Hematopoietic multipotent progenitor cell treated with erythropoietin and hydrocortisone succinate and interleukin-3 and kit ligand, for 17 days (in vitro differentiated cells): ENCODE results near the gene HGFAC.
"Not testable (repeated sequence)": the region's sequence is repeated elsewhere in the genome, so short reads cannot be mapped to it uniquely, and the experiment has no call there.

ENCODE experiments used
- DNase-seq: peaks from one replicate; pipeline ENCODE4 v3.0.0-alpha.2; 2015; ENCODE audit warnings: low spot score

Gene HGFAC

GRCh38 chr4:3442959-3443749 is 1.4 kb downstream of the HGFAC start:
- peak; percentile 64 for DNase-seq

GRCh38 chr4:3443750-3444309 is 2.1 kb downstream of the HGFAC start:
- no peak for DNase-seq

GRCh38 chr4:3444351-3445110 is 2.8 kb downstream of the HGFAC start:
- no peak for DNase-seq

DNA sequence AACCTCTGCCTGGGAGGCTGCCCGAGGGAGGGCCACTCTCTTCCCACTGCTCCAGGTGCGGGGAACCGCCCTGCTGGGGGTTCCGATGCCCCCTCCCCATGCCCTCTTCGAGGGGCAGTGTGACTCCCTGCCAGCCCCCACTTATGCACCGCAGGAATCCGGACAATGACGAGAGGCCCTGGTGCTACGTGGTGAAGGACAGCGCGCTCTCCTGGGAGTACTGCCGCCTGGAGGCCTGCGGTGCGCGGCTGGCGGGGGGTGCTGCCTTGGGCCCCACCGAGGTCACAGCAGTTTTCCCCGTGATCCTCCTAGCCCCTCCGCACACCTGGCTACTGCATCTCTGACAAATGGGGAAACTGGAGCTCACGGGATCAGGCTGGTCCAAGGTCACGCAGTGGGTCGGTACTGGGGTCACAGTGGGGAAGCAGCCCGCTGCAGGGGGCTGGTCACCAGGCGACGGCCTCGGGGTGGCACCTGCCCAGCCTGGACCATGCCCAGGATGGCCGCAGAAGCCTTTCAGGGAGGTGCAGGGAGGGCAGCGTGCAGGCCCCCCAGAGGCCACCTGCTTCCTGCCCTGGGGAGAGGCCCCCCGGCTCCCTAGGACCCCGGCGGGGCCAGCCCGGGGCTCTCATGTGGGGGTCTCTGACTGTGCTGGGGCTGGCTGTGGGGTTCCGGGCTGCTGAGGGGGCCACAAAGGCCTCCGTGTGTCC is 3.5 kb downstream of the HGFAC start:
- DNase-seq: no peak

GRCh38 chr4:3445829-3446545 is 4.2 kb downstream of the HGFAC start:
- DNase-seq: no peak

- no peak for DNase-seq
Observed at GRCh38 chr4:3446631-3447320, 5.0 kb downstream of the HGFAC start.

DNA sequence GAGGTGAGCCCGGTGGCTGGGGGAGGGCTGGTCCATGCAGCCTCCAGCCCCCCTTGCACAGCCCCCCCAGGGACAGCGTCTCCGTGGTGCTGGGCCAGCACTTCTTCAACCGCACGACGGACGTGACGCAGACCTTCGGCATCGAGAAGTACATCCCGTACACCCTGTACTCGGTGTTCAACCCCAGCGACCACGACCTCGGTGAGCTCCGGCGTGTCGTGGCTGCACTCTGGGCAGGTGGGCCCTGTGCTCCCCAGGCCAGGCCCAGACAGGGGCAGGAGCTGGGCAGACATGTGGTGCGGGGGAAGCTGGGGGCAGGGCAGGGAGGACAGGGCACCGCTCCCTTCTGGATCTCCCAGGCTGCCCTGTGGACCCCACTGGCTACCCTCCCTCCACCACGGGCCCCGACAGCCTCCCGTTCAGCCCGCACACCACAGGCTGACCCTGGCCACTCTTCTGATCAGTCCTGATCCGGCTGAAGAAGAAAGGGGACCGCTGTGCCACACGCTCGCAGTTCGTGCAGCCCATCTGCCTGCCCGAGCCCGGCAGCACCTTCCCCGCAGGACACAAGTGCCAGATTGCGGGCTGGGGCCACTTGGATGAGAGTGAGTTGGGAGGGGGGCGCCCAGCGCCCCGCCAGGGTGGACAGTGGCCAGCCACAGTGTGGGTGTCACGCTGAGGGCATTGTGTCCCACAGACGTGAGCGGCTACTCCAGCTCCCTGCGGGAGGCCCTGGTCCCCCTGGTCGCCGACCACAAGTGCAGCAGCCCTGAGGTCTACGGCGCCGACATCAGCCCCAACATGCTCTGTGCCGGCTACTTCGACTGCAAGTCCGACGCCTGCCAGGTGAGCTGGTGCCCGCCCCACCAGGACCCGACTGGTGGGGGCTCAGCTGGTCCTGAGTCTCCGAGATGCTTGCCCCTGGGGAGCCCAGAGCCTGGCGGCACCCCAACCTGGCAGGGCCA is 5.9 kb downstream of the HGFAC start:
- no peak for DNase-seq

GRCh38 chr4:3449047-3449573 is 7.3 kb downstream of the HGFAC start:
- DNase-seq: no peak

DNA sequence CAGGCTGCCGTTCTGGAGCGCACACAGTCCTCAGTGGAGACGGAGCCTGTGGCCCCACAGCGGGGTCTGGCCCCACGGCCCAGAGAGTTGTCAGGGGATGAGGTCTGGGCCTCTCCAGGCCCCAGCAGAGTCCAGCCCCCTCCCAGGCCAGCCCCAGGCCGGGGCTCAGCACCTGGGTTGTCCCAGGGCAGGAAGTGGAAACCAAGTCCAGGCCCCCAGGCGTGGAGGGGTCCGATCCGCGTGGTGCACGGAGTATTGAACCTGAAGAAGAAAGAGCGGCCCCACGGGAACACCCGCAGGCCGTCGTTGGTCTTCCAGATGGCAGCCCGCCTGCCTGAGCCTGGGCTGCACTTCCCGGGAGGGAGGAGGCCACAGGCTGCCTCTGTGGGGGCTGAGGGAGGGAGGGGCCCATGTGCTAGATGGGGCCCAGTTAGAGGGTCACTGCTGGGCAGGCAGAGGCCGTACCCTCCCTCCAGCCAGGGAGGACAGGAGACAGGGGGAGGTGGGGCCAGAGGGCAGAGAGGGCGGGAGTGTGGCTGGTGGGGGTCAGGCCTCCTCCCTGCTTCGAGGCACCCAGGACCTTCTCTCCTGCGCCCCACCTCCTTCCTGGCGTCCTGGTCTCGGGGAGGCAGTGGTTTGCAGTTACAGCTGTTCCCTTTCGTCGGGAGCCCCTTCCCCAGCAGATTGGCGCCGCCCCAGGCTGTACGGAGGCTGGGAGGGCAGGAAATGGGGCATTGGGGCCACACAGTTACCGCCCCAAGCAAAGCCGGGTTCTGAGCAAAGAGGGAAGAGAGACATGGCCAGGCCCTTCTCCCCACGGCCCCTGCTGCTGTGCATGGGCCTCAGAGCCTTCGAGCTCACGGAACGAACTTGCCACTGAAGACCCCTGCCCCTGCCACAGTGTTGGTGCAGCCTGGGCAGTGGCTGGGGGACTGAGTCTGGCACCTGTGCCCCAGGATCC is 8.1 kb downstream of the HGFAC start:
- no peak for DNase-seq

DNA sequence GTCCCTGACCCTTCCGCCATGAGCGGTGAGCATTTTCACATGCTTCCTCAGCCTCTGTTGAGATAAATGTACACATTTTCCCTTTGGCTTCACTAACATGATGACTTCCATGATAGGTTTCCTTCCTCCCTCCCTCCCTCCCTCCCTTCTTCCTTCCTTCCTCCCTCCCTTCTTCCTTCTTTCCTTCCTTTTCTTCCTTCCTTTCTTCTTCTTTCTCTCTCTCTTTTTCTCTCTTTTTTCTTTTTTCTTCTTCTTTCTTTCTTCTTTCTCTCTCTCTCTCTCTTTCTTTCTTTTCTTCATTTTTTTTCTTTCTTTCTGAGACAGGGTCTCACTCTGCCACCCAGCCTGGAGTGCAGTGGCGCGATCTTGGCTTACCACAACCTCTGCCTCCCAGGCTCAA is 8.9 kb downstream of the HGFAC start:
- DNase-seq: no peak

GRCh38 chr4:3451956-3452355 is 10.2 kb downstream of the HGFAC start:
- DNase-seq: no peak

- DNase-seq: no peak
Observed at GRCh38 chr4:3452376-3452775, 10.6 kb downstream of the HGFAC start.

DNA sequence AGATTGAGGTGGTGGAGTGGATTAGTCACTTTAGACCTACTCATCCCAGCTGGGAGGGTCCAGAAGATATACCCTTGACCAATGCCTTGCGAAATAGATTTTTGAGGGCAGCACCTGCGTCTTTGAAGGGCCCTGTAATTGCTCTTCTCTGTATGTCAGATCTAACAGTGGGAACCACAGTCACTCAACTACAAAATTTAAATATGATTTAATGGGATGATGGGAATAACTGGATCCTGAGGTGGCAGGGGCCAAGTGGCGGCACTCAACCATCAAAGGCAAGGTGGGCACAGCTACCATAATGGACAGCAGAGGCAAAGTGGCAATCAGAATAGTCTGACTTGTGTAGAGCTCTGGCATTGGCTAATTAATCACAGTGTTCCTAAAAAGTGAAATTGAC is 13.8 kb downstream of the HGFAC start:
- DNase-seq: not testable (repeated sequence)

DNA sequence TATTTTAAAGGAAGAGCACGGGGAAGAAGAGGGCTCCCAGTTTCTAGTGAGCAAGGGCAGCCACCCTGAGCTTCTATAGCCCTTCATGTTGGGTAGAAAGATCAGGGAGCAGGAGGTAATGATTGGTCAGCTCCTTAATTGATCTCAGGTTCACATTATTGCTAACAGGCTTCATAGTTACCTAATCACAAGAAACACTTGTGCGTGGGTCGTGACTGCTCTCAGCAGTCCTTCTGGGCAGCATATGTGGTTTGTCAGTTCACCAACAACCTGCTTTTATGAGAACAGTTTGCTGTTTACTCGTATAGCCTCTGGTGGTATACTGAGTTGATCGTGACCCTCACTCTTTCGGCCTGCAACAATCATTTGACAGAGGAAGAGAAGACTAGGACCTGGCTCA is 16.6 kb downstream of the HGFAC start:
- no peak for DNase-seq

DNA sequence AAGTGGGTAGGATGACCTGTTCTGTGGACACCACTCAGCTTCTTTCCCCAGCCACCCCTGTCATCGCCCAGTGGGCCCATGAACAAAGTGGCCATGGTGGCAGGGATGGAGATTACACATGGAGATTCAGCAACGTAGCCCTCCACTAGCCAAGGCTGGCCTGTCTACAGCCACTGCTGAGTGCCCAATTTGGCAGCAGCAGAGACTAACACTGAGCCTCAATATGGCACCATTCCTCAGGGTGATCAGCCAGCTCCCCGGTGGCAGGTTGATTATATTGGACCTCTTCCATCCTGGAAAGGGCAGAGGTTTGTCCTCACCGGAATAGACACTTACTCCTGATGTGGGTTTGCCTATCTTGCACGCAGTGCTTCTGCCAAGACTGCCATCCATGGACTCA is 17.4 kb downstream of the HGFAC start:
- DNase-seq: not testable (repeated sequence)

DNA sequence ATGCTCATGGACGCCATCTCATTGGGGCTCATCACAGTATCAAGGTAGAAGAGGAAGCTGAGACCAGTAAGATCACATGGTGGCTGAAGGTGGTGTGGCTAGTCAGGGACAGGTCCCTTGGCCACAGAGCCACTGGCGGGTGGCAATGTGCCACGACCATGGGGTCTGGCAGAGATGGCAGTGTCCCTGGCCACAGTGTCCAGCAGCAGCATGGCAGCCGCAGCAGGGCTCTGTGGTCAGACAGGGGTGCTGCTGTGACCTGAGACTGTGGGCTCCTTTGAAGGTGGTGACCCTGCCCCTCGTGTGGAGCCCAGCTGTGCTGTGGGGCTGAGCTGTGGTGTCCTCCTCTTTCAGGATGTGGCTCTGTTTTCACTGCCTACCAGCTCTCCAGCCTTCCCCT is 19.2 kb downstream of the HGFAC start:
- DNase-seq: no peak

- no peak for DNase-seq
Observed at GRCh38 chr4:3461515-3462291, 19.9 kb downstream of the HGFAC start.

DNA sequence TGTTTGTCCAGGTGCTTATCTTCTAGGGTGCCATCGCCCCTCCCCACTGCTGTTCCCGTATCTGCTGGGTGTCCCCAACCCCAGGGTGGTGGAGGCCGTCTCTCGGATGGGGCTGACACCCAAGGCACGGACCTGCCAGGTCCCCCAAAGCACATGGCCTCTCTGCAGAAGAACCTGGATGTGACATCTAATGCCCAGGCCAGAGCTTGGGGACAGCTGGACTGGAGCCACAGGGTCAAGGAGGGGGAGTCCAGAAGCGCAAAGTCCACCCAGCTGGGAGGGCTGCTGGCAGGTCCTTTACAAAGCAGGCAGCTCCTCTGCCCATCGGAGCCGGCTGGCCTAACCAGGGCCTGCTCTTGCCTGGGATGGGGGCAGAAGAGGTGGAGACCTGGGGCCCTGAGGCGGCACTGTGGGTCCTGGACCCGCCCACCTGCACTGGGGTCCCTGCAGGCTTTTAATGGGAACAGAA is 20.6 kb downstream of the HGFAC start:
- no peak for DNase-seq
